Panc1 (cell line): ENCODE results near the gene HUNK. TPM values are rescaled to one million over a fixed set of nuclear protein-coding genes. Genes with fewer than 3 reads are reported as not detected.

Experiments
- ATAC-seq: fragments of 200-7000 bp; cut with Tn5 transposase; 2 replicates; pipeline ENCODE4 v1.9.1; 2020; ENCODE audit warnings: mild to moderate bottlenecking, moderate library complexity
- BruUV-seq: library from RNA; stranded (reverse); fragments of 400-500 nt; replicated peaks from 2 replicates; lab custom pipeline; 2021; lab: Mats Ljungman, UMichigan
- CTCF ChIA-PET: fragments of 300-600 bp; sonication (Branson Sonifier 250); formaldehyde crosslinking; loops from one replicate; lab custom pipeline; 2022; ENCODE audit warnings: antibody characterized with exemption; lab: Charles Lee
- POLR2A ChIA-PET: fragments of 300-600 bp; sonication (Branson Sonifier 250); formaldehyde crosslinking; loops from one replicate; lab custom pipeline; 2022; ENCODE audit warnings: antibody characterized with exemption; lab: Charles Lee
- DNase-seq: peaks from one replicate; pipeline ENCODE4 v3.0.0-alpha.2; 2010; ENCODE audit warnings: low read depth, low spot score
- H3K27ac ChIP-seq: 2 replicates; pipeline ENCODE4 v1.5.1; 2011; ENCODE audit warnings: mild to moderate bottlenecking, low read length, inconsistent platforms
- H3K27me3 ChIP-seq: fragments of 200-500 bp; sonication (Bioruptor generic); 2 replicates; pipeline ENCODE4 v1.6.0; 2014; ENCODE audit warnings: low read length, inconsistent platforms; ENCODE audit not compliant: control insufficient read depth, insufficient read depth
- H3K36me3 ChIP-seq: fragments of 200-500 bp; sonication (Bioruptor generic); 2 replicates; pipeline ENCODE4 v1.5.1; 2014; ENCODE audit warnings: inconsistent platforms, mild to moderate bottlenecking, low read length, moderate library complexity; ENCODE audit not compliant: control insufficient read depth, insufficient read depth
- H3K4me1 ChIP-seq: 2 replicates; pipeline ENCODE4 v1.5.1; 2011; ENCODE audit warnings: inconsistent platforms, mild to moderate bottlenecking, low read length, moderate library complexity; ENCODE audit not compliant: control insufficient read depth, insufficient read depth
- H3K4me3 ChIP-seq, 2 experiments: 2 replicates each; pipeline ENCODE4 v1.5.1; 2011 to 2012; ENCODE audit warnings: low read depth in 2 of 2, low read length in 2 of 2, mild to moderate bottlenecking in 2 of 2, inconsistent platforms in 1 of 2, moderate library complexity in 1 of 2
- H3K9me3 ChIP-seq: fragments of 200-500 bp; sonication (Bioruptor generic); 2 replicates; pipeline ENCODE4 v1.5.1; 2014; ENCODE audit warnings: low read depth, mild to moderate bottlenecking, inconsistent platforms, low read length, moderate library complexity; ENCODE audit not compliant: control insufficient read depth, insufficient read depth
- POLR2AphosphoS5 ChIP-seq: IDR thresholded peaks from 2 replicates; pipeline ENCODE4 v1.6.1; 2012; ENCODE audit warnings: mild to moderate bottlenecking, low read depth, low read length, moderate library complexity
- SIN3A ChIP-seq: IDR thresholded peaks from 2 replicates; pipeline ENCODE4 v1.6.1; 2012; ENCODE audit warnings: low read depth, mild to moderate bottlenecking, low read length, moderate library complexity, borderline replicate concordance; ENCODE audit not compliant: insufficient read depth
- TCF7L2 ChIP-seq: IDR thresholded peaks from 2 replicates; pipeline ENCODE4 v1.6.1; 2011; ENCODE audit warnings: mild to moderate bottlenecking, low read depth, low read length, inconsistent platforms
- in situ Hi-C: cut with HindIII; loops from 2 replicates; pipeline ENCODE4 v1.10.0; 2016; ENCODE audit warnings: low sequenced_read_pairs, low pct_unique_long_range_greater_than_20kb
- intact Hi-C: fragments of 100-400 bp; cut with micrococcal nuclease; formaldehyde crosslinking; loops from one replicate; pipeline ENCODE4 v1.10.0; 2022; ENCODE audit not compliant: unreplicated experiment
- total RNA-seq: library from RNA; stranded (reverse); gene quantifications from one replicate; pipeline ENCODE4 v1.2.1, GENCODE V29; 2021; ENCODE audit not compliant: unreplicated experiment
- TF ChIP-seq, protein P1 (sequence below), 2 experiments: IDR thresholded peaks; 2 replicates each; pipeline ENCODE4 v1.6.1; 2011 to 2012; ENCODE audit warnings: low read depth in 2 of 2, control low read depth in 1 of 2, low read length in 1 of 2, mild to moderate bottlenecking in 1 of 2, moderate library complexity in 1 of 2; ENCODE audit not compliant: insufficient read depth in 1 of 2
- TF ChIP-seq, protein P2 (sequence below): fragments of 450-650 bp; IDR thresholded peaks from 2 replicates; pipeline ENCODE4 v1.5.1; 2017; ENCODE audit warnings: mild to moderate bottlenecking

Gene HUNK
- total RNA-seq, 1 experiment from 2014 or later: 0.05 TPM

GRCh38 chr21:32046191-32046590, 173.4 kb downstream of the HUNK start:
- POLR2A ChIA-PET: no interaction called here
- no peak overlapping the region for H3K27ac ChIP-seq
- CTCF ChIA-PET: no interaction called here
- ATAC-seq: no peak
- TF ChIP-seq TCF7L2 (no peak), POLR2AphosphoS5 (no peak), SIN3A (no peak)
- TF ChIP-seq, protein P1, sequence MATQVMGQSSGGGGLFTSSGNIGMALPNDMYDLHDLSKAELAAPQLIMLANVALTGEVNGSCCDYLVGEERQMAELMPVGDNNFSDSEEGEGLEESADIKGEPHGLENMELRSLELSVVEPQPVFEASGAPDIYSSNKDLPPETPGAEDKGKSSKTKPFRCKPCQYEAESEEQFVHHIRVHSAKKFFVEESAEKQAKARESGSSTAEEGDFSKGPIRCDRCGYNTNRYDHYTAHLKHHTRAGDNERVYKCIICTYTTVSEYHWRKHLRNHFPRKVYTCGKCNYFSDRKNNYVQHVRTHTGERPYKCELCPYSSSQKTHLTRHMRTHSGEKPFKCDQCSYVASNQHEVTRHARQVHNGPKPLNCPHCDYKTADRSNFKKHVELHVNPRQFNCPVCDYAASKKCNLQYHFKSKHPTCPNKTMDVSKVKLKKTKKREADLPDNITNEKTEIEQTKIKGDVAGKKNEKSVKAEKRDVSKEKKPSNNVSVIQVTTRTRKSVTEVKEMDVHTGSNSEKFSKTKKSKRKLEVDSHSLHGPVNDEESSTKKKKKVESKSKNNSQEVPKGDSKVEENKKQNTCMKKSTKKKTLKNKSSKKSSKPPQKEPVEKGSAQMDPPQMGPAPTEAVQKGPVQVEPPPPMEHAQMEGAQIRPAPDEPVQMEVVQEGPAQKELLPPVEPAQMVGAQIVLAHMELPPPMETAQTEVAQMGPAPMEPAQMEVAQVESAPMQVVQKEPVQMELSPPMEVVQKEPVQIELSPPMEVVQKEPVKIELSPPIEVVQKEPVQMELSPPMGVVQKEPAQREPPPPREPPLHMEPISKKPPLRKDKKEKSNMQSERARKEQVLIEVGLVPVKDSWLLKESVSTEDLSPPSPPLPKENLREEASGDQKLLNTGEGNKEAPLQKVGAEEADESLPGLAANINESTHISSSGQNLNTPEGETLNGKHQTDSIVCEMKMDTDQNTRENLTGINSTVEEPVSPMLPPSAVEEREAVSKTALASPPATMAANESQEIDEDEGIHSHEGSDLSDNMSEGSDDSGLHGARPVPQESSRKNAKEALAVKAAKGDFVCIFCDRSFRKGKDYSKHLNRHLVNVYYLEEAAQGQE (IDR thresholded peaks at IDR 0.05; ENCODE audit: insufficient read depth in 1 of 2, low read depth in 2 of 2, low read length in 1 of 2): no peak
- TF ChIP-seq, protein P2, sequence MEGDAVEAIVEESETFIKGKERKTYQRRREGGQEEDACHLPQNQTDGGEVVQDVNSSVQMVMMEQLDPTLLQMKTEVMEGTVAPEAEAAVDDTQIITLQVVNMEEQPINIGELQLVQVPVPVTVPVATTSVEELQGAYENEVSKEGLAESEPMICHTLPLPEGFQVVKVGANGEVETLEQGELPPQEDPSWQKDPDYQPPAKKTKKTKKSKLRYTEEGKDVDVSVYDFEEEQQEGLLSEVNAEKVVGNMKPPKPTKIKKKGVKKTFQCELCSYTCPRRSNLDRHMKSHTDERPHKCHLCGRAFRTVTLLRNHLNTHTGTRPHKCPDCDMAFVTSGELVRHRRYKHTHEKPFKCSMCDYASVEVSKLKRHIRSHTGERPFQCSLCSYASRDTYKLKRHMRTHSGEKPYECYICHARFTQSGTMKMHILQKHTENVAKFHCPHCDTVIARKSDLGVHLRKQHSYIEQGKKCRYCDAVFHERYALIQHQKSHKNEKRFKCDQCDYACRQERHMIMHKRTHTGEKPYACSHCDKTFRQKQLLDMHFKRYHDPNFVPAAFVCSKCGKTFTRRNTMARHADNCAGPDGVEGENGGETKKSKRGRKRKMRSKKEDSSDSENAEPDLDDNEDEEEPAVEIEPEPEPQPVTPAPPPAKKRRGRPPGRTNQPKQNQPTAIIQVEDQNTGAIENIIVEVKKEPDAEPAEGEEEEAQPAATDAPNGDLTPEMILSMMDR: no peak
- DNase-seq: no peak
- no TSS peak for BruUV-seq
- no peaks in the 10 kb centered on the region for H3K36me3 ChIP-seq
- no peak overlapping the region for H3K4me3 ChIP-seq
- in situ Hi-C loops (no loop called here), intact Hi-C loops (no loop called here)
- no peaks in the 10 kb centered on the region for H3K27me3 ChIP-seq
- H3K9me3 ChIP-seq: no peaks in the 10 kb centered on the region
- H3K4me1 ChIP-seq: no peaks in the 10 kb centered on the region

GRCh38 chr21:32048353-32048752, 175.5 kb downstream of the HUNK start:
- TF ChIP-seq, protein P2: no peak
- no peak for TF ChIP-seq TCF7L2
- TF ChIP-seq, protein P1 (IDR thresholded peaks at IDR 0.05; ENCODE audit: insufficient read depth in 1 of 2, low read depth in 2 of 2, low read length in 1 of 2): no peak
- no peak for TF ChIP-seq SIN3A
- no peak for TF ChIP-seq POLR2AphosphoS5
- no peak overlapping the region for H3K27ac ChIP-seq
- CTCF ChIA-PET: no interaction called here
- no peaks in the 10 kb centered on the region for H3K27me3 ChIP-seq
- in situ Hi-C loops (no loop called here), intact Hi-C loops (no loop called here)
- ATAC-seq (no peak), DNase-seq (no peak)
- BruUV-seq: no TSS peak
- no peaks in the 10 kb centered on the region for H3K9me3 ChIP-seq
- no peak overlapping the region for H3K4me3 ChIP-seq
- H3K4me1 ChIP-seq: no peaks in the 10 kb centered on the region
- POLR2A ChIA-PET: no interaction called here
- no peaks in the 10 kb centered on the region for H3K36me3 ChIP-seq
